ENCODE measurements around the gene SDSL.

- TF ChIP-seq CTCF (IDR thresholded peaks at IDR 0.05) = no peak
- no peak for TF ChIP-seq POLR2AphosphoS5 (IDR thresholded peaks at IDR 0.05)
- TF ChIP-seq POLR2A (IDR thresholded peaks at IDR 0.05; ENCODE audit: low read depth) = no peak
- TF ChIP-seq EP300 (IDR thresholded peaks at IDR 0.05) = no peak
These were observed 10.8 kb downstream of the SDSL start for GRCh38 chr12:113432986-113433385.
